MG63 (cell line): ENCODE results near the gene LMAN2. TPM values are rescaled to one million over a fixed set of nuclear protein-coding genes. Genes with fewer than 3 reads are reported as not detected.

Experiments
- DNase-seq: peaks from one replicate; pipeline ENCODE4 v3.0.0-alpha.2; 2020
- H3K27me3 ChIP-seq: fragments of 250-450 bp; sonication (Bioruptor Pico); 2 replicates; pipeline ENCODE4 v1.5.1; 2020; ENCODE audit warnings: mild to moderate bottlenecking, moderate library complexity
- H3K36me3 ChIP-seq: fragments of 250-450 bp; sonication (Bioruptor Pico); 2 replicates; pipeline ENCODE4 v1.5.1; 2020; ENCODE audit warnings: mild to moderate bottlenecking, moderate library complexity
- H3K4me3 ChIP-seq: fragments of 250-450 bp; sonication (Bioruptor Pico); 2 replicates; pipeline ENCODE4 v1.5.1; 2020; ENCODE audit warnings: mild to moderate bottlenecking, moderate library complexity
- H3K9me3 ChIP-seq: fragments of 250-450 bp; sonication (Bioruptor Pico); 2 replicates; pipeline ENCODE4 v1.5.1; 2020; ENCODE audit warnings: mild to moderate bottlenecking, moderate library complexity
- total RNA-seq: library from RNA; depleted of rRNA; stranded (reverse); fragments of >200 nt; shearing (Covaris generic); gene quantifications from 2 replicates; pipeline ENCODE4 v1.2.3, GENCODE V29; 2014; ENCODE audit warnings: low replicate concordance; rRNA removed

Gene LMAN2
- total RNA-seq, 1 experiment from 2014 or later = 502 TPM

- H3K36me3 ChIP-seq = peaks cover 77% of the 10 kb centered on the region
- H3K4me3 ChIP-seq = no peak overlapping the region
- DNase-seq = no peak
- no peaks in the 10 kb centered on the region for H3K27me3 ChIP-seq
- H3K9me3 ChIP-seq = no peaks in the 10 kb centered on the region
These were observed 53.5 kb downstream of the LMAN2 start for GRCh38 chr5:177297922-177298321.

DNA sequence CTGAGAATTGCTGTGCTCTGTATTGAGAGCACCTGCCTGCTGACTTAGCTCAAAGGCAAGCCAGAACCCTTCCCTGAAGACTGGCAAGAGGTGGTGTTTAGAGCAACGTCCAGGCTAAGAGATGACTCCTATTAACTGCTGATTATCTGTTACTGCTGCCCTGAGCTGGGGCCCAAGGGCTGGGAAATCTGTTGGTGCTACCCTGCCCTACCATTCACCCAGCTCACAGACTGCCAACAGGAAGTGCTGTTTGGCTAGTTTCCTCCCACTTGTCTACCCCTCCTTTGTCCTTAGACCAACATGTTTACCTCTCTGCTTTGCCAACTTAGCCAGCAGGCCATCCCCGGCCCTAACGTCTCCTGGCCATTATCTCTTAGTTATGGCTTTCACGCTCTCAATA lies 54.9 kb downstream of the LMAN2 start:
- H3K9me3 ChIP-seq = no peaks in the 10 kb centered on the region
- H3K4me3 ChIP-seq = no peak overlapping the region
- no peak for DNase-seq
- H3K27me3 ChIP-seq = no peaks in the 10 kb centered on the region
- peaks cover 82% of the 10 kb centered on the region for H3K36me3 ChIP-seq

GRCh38 chr5:177295924-177296323 lies 55.5 kb downstream of the LMAN2 start:
- Histone ChIP-seq H3K4me3 (no peak overlapping the region), H3K36me3 (peaks cover 82% of the 10 kb centered on the region)
- no peak for DNase-seq

DNA sequence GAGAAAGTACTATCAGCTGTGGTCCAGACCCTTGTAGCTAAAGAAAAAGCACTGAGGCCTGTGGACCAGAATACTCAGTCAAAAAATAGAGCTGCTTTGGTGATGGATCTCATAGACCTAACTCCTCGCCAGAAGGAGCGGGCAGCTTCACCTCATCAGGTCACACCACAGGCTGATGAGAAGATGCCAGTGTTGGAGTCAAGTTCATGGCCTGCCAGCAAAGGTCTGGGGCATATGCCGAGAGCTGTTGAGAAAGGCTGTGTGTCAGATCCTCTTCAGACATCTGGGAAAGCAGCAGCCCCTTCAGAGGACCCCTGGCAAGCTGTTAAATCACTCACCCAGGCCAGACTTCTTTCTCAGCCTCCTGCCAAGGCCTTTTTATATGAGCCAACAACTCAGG lies 56.8 kb downstream of the LMAN2 start:
- Histone ChIP-seq H3K4me3 (no peak overlapping the region), H3K9me3 (no peaks in the 10 kb centered on the region), H3K27me3 (no peaks in the 10 kb centered on the region), H3K36me3 (peaks cover 81% of the 10 kb centered on the region)
- no peak for DNase-seq

More at GRCh38 chr5:177295924-177296323, 55.5 kb downstream of the LMAN2 start:
- H3K27me3 ChIP-seq = no peaks in the 10 kb centered on the region
- H3K9me3 ChIP-seq = no peaks in the 10 kb centered on the region

DNA sequence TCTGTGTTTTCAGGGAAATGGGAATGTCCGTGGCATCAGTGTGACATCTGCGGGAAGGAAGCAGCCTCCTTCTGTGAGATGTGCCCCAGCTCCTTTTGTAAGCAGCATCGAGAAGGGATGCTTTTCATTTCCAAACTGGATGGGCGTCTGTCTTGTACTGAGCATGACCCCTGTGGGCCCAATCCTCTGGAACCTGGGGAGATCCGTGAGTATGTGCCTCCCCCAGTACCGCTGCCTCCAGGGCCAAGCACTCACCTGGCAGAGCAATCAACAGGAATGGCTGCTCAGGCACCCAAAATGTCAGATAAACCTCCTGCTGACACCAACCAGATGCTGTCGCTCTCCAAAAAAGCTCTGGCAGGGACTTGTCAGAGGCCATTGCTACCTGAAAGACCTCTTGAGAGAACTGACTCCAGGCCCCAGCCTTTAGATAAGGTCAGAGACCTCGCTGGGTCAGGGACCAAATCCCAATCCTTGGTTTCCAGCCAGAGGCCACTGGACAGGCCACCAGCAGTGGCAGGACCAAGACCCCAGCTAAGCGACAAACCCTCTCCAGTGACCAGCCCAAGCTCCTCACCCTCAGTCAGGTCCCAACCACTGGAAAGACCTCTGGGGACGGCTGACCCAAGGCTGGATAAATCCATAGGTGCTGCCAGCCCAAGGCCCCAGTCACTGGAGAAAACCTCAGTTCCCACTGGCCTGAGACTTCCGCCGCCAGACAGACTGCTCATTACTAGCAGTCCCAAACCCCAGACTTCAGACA lies 57.5 kb downstream of the LMAN2 start:
- Histone ChIP-seq H3K36me3 (peaks cover 80% of the 10 kb centered on the region), H3K4me3 (no peak overlapping the region), H3K27me3 (no peaks in the 10 kb centered on the region), H3K9me3 (no peaks in the 10 kb centered on the region)
- DNase-seq = no peak

GRCh38 chr5:177291735-177292134 lies 59.7 kb downstream of the LMAN2 start:
- H3K9me3 ChIP-seq = no peaks in the 10 kb centered on the region
- no peaks in the 10 kb centered on the region for H3K27me3 ChIP-seq
- no peak overlapping the region for H3K4me3 ChIP-seq
- DNase-seq = no peak
- peaks cover 93% of the 10 kb centered on the region for H3K36me3 ChIP-seq

DNA sequence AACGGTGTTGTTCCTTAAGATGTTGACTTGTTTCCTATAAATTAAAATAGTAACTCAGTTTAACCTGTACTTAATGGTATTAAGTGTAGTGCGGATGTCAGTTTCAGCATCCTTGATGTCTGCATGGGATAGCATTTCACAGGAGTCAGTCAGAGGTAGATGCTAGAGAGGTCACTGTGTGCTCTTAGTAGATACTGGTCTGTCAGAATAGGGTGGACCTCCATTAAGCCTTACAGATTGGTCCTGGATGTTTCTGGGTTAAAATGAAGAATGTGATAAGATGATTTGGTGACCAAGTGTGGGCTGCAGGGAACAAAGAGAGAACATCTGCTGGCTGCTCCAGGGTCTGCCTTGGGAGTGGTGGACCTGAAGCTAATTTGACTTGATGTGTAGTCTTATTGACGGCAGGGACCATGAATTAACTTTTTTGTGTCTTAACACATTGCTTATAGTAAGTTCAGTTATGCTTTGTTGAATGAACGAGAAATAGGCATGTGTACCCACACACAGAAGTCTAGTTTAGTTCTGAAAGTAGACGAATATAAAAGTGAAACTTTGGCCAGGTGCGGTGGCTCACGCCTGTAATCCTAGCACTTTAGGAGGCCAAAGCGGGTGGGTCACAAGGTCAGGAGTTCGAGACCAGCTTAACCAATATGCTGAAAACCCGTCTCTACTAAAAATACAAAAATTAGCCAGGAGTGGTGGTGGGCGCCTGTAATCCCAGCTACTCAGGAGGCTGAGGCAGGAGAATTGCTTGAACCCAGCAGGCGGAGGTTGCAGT lies 60.5 kb downstream of the LMAN2 start:
- H3K9me3 ChIP-seq = no peaks in the 10 kb centered on the region
- no peak for DNase-seq
- H3K36me3 ChIP-seq = peaks cover 93% of the 10 kb centered on the region
- no peaks in the 10 kb centered on the region for H3K27me3 ChIP-seq
- no peak overlapping the region for H3K4me3 ChIP-seq

DNA sequence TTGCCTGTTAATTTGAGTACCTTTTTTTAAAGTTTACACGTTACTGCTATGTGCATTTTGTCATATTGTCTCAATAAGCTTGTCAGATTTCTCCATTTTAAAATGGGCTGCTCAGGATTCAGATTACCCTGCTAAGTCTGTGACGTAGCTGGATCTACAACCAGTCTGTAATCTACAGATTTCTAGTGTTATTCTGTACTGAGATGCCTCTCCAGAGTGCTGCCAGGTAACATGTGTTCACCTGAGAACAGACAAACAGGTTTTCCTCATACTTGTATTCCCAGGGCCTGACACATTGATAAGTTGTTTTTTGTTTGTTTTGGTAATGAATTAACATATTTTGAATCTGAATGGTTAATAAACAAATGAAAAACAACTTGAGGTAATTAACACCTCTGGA lies 63.3 kb downstream of the LMAN2 start:
- Histone ChIP-seq H3K36me3 (peaks cover 92% of the 10 kb centered on the region), H3K9me3 (no peaks in the 10 kb centered on the region), H3K4me3 (no peak overlapping the region), H3K27me3 (no peaks in the 10 kb centered on the region)
- no peak for DNase-seq

Other genes starting within 250 kb of the LMAN2 start
- gene NSD1, start 217.9 kb downstream of the LMAN2 start, total RNA-seq = 30.9 and 43.8 TPM in 2 replicates
- 50.3 and 61.3 TPM in 2 replicates for gene RAB24, start 47.9 kb downstream of the LMAN2 start, total RNA-seq
- 914 and 924 TPM in 2 replicates for gene PRELID1, start 47.9 kb downstream of the LMAN2 start, total RNA-seq
- 52.9 and 53.3 TPM in 2 replicates for gene MXD3, start 39.8 kb downstream of the LMAN2 start, total RNA-seq
- 10.7 and 16.7 TPM in 2 replicates for gene RGS14, start 6.3 kb upstream of the LMAN2 start, total RNA-seq
- not detected in 2 replicates for gene SLC34A1, start 32.8 kb upstream of the LMAN2 start, total RNA-seq
- not detected in 2 replicates for gene PFN3, start 49.0 kb upstream of the LMAN2 start, total RNA-seq
- gene F12, start 57.9 kb upstream of the LMAN2 start, total RNA-seq = 1.3 and 2.3 TPM in 2 replicates
- gene GRK6, start 75.0 kb upstream of the LMAN2 start, total RNA-seq = 62.4 and 127 TPM in 2 replicates
- 61.4 and 68.2 TPM in 2 replicates for gene PRR7, start 95.1 kb upstream of the LMAN2 start, total RNA-seq
- 245 and 334 TPM in 2 replicates for gene DBN1, start 122.0 kb upstream of the LMAN2 start, total RNA-seq
- gene PDLIM7, start 145.9 kb upstream of the LMAN2 start, total RNA-seq = 77.8 and 165 TPM in 2 replicates
- 0.92 TPM in 1 of 2 replicates, not detected in the other for gene DOK3, start 158.2 kb upstream of the LMAN2 start, total RNA-seq
- gene DDX41, start 165.3 kb upstream of the LMAN2 start, total RNA-seq = 125 and 127 TPM in 2 replicates
- 17.5 and 22.3 TPM in 2 replicates for gene FAM193B, start 202.9 kb upstream of the LMAN2 start, total RNA-seq
- gene TMED9, start 240.5 kb upstream of the LMAN2 start, total RNA-seq = 310 and 483 TPM in 2 replicates
- 21.7 and 46.5 TPM in 2 replicates for gene B4GALT7, start 248.5 kb upstream of the LMAN2 start, total RNA-seq